WTC11 (cell line): ENCODE measurements around the gene COL18A1. TPM values are rescaled to one million over a fixed set of nuclear protein-coding genes. Genes with fewer than 3 reads are reported as not detected.

Experiments
- ATAC-seq: fragments of 200-7000 bp; cut with Tn5 transposase; 2 replicates; pipeline ENCODE4 v1.10.0; 2021; ENCODE audit warnings: mild to moderate bottlenecking, moderate library complexity
- CTCF ChIA-PET: fragments of 300-600 bp; sonication (Branson Sonifier 250); formaldehyde crosslinking; loops from one replicate; lab custom pipeline; 2021; ENCODE audit warnings: antibody characterized with exemption; lab: Charles Lee
- POLR2A ChIA-PET: fragments of 350-600 bp; sonication (Branson Sonifier 250); formaldehyde crosslinking; loops from one replicate; lab custom pipeline; 2021; ENCODE audit warnings: antibody characterized with exemption; lab: Charles Lee
- DNase-seq: peaks from one replicate; pipeline ENCODE4 v3.0.0; 2021; ENCODE audit warnings: low spot score
- H3K27ac Mint-ChIP-seq: 2 replicates; pipeline ENCODE4 v1.8.0; 2021; ENCODE audit warnings: mixed read lengths
- H3K27me3 Mint-ChIP-seq: 2 replicates; pipeline ENCODE4 v1.8.0; 2021; ENCODE audit warnings: low read depth, mild to moderate bottlenecking, moderate library complexity, mixed read lengths
- H3K36me3 Mint-ChIP-seq: 2 replicates; pipeline ENCODE4 v1.8.0; 2021; ENCODE audit warnings: mixed read lengths
- H3K4me1 Mint-ChIP-seq: 2 replicates; pipeline ENCODE4 v1.8.0; 2022; ENCODE audit warnings: mixed read lengths
- H3K4me3 Mint-ChIP-seq: 2 replicates; pipeline ENCODE4 v1.8.0; 2021; ENCODE audit warnings: mild to moderate bottlenecking, moderate library complexity, mixed read lengths
- H3K9me3 Mint-ChIP-seq: 2 replicates; pipeline ENCODE4 v1.8.0; 2021; ENCODE audit warnings: mixed read lengths
- ATF2 ChIP-seq: sonication (generic); formaldehyde crosslinking; IDR thresholded peaks from 2 replicates; pipeline ENCODE4 v1.8.1; 2022; ENCODE audit warnings: low read depth, missing genetic modification reagents, borderline replicate concordance
- ATF3 ChIP-seq: sonication (generic); formaldehyde crosslinking; conservative IDR thresholded peaks from 2 replicates; pipeline ENCODE4 v1.8.1; 2022; ENCODE audit warnings: mild to moderate bottlenecking, missing genetic modification reagents
- CREB1 ChIP-seq: sonication (generic); formaldehyde crosslinking; IDR thresholded peaks from 2 replicates; pipeline ENCODE4 v1.8.0; 2023; ENCODE audit warnings: mild to moderate bottlenecking, missing genetic modification reagents
- ETV6 ChIP-seq: sonication (generic); formaldehyde crosslinking; IDR thresholded peaks from 2 replicates; pipeline ENCODE4 v1.8.1; 2022; ENCODE audit warnings: mild to moderate bottlenecking, missing genetic modification reagents
- FOXP4 ChIP-seq: sonication (generic); formaldehyde crosslinking; IDR thresholded peaks from 2 replicates; pipeline ENCODE4 v1.8.0; 2022; ENCODE audit warnings: mild to moderate bottlenecking, missing genetic modification reagents
- GABPB1 ChIP-seq: sonication (generic); formaldehyde crosslinking; IDR thresholded peaks from 2 replicates; pipeline ENCODE4 v1.8.1; 2023; ENCODE audit warnings: mild to moderate bottlenecking, missing genetic modification reagents
- KAT7 ChIP-seq: sonication (generic); formaldehyde crosslinking; IDR thresholded peaks from 2 replicates; pipeline ENCODE4 v1.8.1; 2023; ENCODE audit warnings: missing genetic modification reagents, mild to moderate bottlenecking, borderline replicate concordance
- NFE2L1 ChIP-seq: sonication (generic); formaldehyde crosslinking; IDR thresholded peaks from 2 replicates; pipeline ENCODE4 v1.8.1; 2023; ENCODE audit warnings: missing genetic modification reagents
- NFYB ChIP-seq: sonication (generic); formaldehyde crosslinking; conservative IDR thresholded peaks from 2 replicates; pipeline ENCODE4 v1.8.0; 2022; ENCODE audit warnings: low read depth, missing genetic modification reagents
- STAT6 ChIP-seq: sonication (generic); formaldehyde crosslinking; conservative IDR thresholded peaks from 2 replicates; pipeline ENCODE4 v1.8.1; 2023; ENCODE audit warnings: mild to moderate bottlenecking, low read depth, missing genetic modification reagents, moderate library complexity
- ZBTB43 ChIP-seq: sonication (generic); formaldehyde crosslinking; IDR thresholded peaks from 2 replicates; pipeline ENCODE4 v1.8.1; 2023; ENCODE audit warnings: mild to moderate bottlenecking, missing genetic modification reagents
- ZNF263 ChIP-seq: sonication (generic); formaldehyde crosslinking; IDR thresholded peaks from 2 replicates; pipeline ENCODE4 v1.8.1; 2022; ENCODE audit warnings: low read depth, mild to moderate bottlenecking, moderate library complexity, missing genetic modification reagents
- ZNF281 ChIP-seq: sonication (generic); formaldehyde crosslinking; IDR thresholded peaks from 2 replicates; pipeline ENCODE4 v1.8.0; 2023; ENCODE audit warnings: mild to moderate bottlenecking, missing genetic modification reagents
- ZNF317 ChIP-seq: sonication (generic); formaldehyde crosslinking; IDR thresholded peaks from 2 replicates; pipeline ENCODE4 v1.8.1; 2023; ENCODE audit warnings: low read depth, mild to moderate bottlenecking, moderate library complexity, missing genetic modification reagents, borderline replicate concordance
- total RNA-seq: library from RNA; stranded (reverse); gene quantifications from 3 replicates; pipeline ENCODE4 v1.2.3, GENCODE V29; 2021

Gene COL18A1
- total RNA-seq, 1 experiment from 2014 or later, result 231 TPM

GRCh38 chr21:45435405-45435981 is 30.5 kb downstream of the COL18A1 start (continued):
- TF ChIP-seq ZNF281 (CRISPR knock-in tag) (no peak), ETV6 (CRISPR knock-in tag) (no peak), KAT7 (CRISPR knock-in tag) (no peak), ATF2 (CRISPR knock-in tag) (no peak), GABPB1 (no peak), ZNF317 (CRISPR knock-in tag) (no peak), FOXP4 (CRISPR knock-in tag) (no peak)

GRCh38 chr21:45436351-45437065 is 31.5 kb downstream of the COL18A1 start:
- H3K9me3 Mint-ChIP-seq, result no peaks in the 10 kb centered on the region
- no peak for ATAC-seq
- no peaks in the 10 kb centered on the region for H3K27me3 Mint-ChIP-seq
- ChIA-PET POLR2A (no interaction called here), CTCF (interaction anchor here (0.6 to 1.0 kb wide), 3 partner anchors 14 to 146 kb away, joined by 3 read pairs; no protein-coding TSS in a partner anchor)
- H3K36me3 Mint-ChIP-seq, result peaks cover 1% of the 10 kb centered on the region; the same call in 1 of the 2 replicates
- H3K4me3 Mint-ChIP-seq, result no peak overlapping the region
- H3K4me1 Mint-ChIP-seq, result peaks cover 46% of the 10 kb centered on the region
- no peak for DNase-seq
- peak overlapping the region; percentile 91 for H3K27ac Mint-ChIP-seq
- 0 out of 2 replicates have a peak, but pooled peaks have one; percentile 21 for TF ChIP-seq ZBTB43 (CRISPR knock-in tag)
- no peak for TF ChIP-seq NFE2L1 (CRISPR knock-in tag)
- no peak for TF ChIP-seq NFYB (CRISPR knock-in tag)
- TF ChIP-seq KAT7 (CRISPR knock-in tag), result no peak
- TF ChIP-seq CREB1, result no peak
- TF ChIP-seq ZNF263 (CRISPR knock-in tag), result no peak
- TF ChIP-seq ATF3, result no peak
- no peak for TF ChIP-seq STAT6 (CRISPR knock-in tag)
- TF ChIP-seq, all 79 proteins: peak for 1
